ENCODE results near the gene S100B. TPM values are rescaled to one million over a fixed set of nuclear protein-coding genes. Genes with fewer than 3 reads are reported as not detected.

Gene S100B
- total and polyA plus RNA-seq, 2 donors (not counting 1 experiment from before 2014, with no cell fraction given), result 0.24 TPM; not detected in 1

DNA sequence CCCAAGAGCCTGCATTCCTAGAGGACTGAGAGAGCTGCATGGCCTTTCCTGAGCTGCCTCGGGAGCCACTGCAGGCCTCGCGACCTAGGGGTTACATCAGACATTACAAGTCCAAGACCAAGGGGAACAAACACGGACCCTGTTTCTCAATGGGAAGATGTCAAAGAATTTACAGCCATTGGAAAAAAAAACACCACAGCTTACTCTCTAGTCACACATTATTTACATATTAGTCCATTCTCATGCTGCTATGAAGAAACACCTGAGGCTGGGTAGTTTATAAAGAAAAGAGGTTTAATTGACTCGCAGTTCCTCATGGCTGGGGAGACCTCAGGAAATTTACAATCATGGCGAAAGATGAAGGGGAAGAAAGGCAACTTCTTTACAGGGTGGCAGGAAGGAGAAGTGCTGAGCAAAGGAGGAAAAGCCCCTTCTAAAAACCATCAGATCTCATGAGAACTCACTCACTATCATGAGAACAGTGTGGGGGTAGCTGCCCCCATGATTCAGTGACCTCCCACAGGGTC is 22.2 kb upstream of the S100B start:
- Histone ChIP-seq H2AFZ (ENCODE audit: insufficient read depth, low read depth, low read length, poor library complexity, severe bottlenecking) (no peak overlapping the region), H3K4me1 (ENCODE audit: control insufficient read depth in 2 of 2, insufficient read depth in 2 of 2, low read length in 2 of 2) (peaks cover 10 to 11% of the 10 kb centered on the region in 2 donors), H3K4me3 (ENCODE audit: control extremely low read depth in 1 of 5, extremely low read depth in 1 of 5, insufficient read depth in 1 of 5, low read depth in 2 of 5, low read length in 4 of 5) (no peak overlapping the region), H3K79me2 (ENCODE audit: control insufficient read depth, insufficient read depth, low read length) (no peaks in the 10 kb centered on the region), H4K20me1 (ENCODE audit: control insufficient read depth, insufficient read depth, low read length, poor library complexity, severe bottlenecking) (no peaks in the 10 kb centered on the region), H3K36me3 (replicated peaks in 1 of 2; ENCODE audit: control extremely low read depth in 1 of 2, control insufficient read depth in 1 of 2, extremely low read depth in 1 of 2, insufficient read depth in 2 of 2, low read length in 1 of 2) (no peaks in the 10 kb centered on the region), H3K27me3 (replicated peaks in 1 of 4; ENCODE audit: control extremely low read depth in 1 of 4, control insufficient read depth in 3 of 4, insufficient read depth in 4 of 4, low read length in 3 of 4) (peaks cover 0 to 7% (median 3%) of the 10 kb centered on the region in 4 experiments), H3K9ac (ENCODE audit: low read length) (no peak overlapping the region), H3K27ac (ENCODE audit: low read length in 2 of 2) (no peak overlapping the region), H3K9me3 (ENCODE audit: control extremely low read depth in 1 of 3, control insufficient read depth in 2 of 3, insufficient read depth in 1 of 3, low read length in 2 of 3) (peaks cover 0 to 23% (median 19%) of the 10 kb centered on the region in 3 donors), H3K4me2 (replicated peaks; ENCODE audit: low read depth, low read length, poor library complexity, severe bottlenecking) (no peak overlapping the region)
- CTCF ChIA-PET, result interaction anchor here (0.7 kb wide), 1 partner anchor 25 kb away, joined by 3 read pairs; no protein-coding TSS in a partner anchor
- ATAC-seq (ENCODE audit: low read depth) (no peak), DNase-seq (no peak)
- POLR2A ChIA-PET, result no interaction called here
- peaks cover 6% of the 10 kb centered on the region for H3K9me3 Mint-ChIP-seq (ENCODE audit: insufficient read depth)
- no CpG with 5 or more reads among the region's 6 CpGs for WGBS (ENCODE audit: insufficient coverage)
- no peak overlapping the region for H3K27ac Mint-ChIP-seq
- peaks cover 8% of the 10 kb centered on the region for H3K4me1 Mint-ChIP-seq
- H3K4me3 Mint-ChIP-seq, result no peak overlapping the region
- intact Hi-C loops (cut with micrococcal nuclease), result no loop called here
- TF ChIP-seq EZH2 (IDR thresholded peaks at IDR 0.05; ENCODE audit: borderline replicate concordance, insufficient read depth, low read depth, low read length, poor library complexity, severe bottlenecking), result no peak
- TF ChIP-seq, protein P1, sequence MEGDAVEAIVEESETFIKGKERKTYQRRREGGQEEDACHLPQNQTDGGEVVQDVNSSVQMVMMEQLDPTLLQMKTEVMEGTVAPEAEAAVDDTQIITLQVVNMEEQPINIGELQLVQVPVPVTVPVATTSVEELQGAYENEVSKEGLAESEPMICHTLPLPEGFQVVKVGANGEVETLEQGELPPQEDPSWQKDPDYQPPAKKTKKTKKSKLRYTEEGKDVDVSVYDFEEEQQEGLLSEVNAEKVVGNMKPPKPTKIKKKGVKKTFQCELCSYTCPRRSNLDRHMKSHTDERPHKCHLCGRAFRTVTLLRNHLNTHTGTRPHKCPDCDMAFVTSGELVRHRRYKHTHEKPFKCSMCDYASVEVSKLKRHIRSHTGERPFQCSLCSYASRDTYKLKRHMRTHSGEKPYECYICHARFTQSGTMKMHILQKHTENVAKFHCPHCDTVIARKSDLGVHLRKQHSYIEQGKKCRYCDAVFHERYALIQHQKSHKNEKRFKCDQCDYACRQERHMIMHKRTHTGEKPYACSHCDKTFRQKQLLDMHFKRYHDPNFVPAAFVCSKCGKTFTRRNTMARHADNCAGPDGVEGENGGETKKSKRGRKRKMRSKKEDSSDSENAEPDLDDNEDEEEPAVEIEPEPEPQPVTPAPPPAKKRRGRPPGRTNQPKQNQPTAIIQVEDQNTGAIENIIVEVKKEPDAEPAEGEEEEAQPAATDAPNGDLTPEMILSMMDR (IDR thresholded peaks at IDR 0.05), result no peak
- peaks cover 27% of the 10 kb centered on the region for H3K27me3 Mint-ChIP-seq

DNA sequence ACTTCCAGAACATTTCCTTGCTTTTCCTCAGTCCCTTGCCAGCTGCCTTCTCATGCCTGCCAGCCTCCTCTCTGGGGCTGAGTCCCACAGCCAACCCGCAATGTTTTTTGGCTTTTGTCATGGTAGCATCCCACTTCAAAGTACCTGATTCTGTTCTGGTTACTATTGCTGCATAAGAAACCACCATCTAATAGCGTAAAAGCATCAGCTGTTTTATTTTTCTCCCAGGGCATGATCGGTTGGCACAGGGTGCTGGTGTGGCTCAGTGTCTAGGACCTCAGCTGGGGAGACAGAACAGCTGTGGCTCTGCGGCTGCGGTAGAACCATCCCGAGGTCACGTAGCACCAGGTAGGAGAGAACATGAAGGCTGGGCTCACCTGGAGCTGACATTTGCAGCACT is 21.7 kb upstream of the S100B start:
- H3K4me3 Mint-ChIP-seq, result no peak overlapping the region
- H3K79me2 ChIP-seq (ENCODE audit: control insufficient read depth, insufficient read depth, low read length), result no peaks in the 10 kb centered on the region
- no peak overlapping the region for H3K4me3 ChIP-seq (ENCODE audit: control extremely low read depth in 1 of 5, extremely low read depth in 1 of 5, insufficient read depth in 1 of 5, low read depth in 2 of 5, low read length in 4 of 5)
- peaks cover 0 to 23% (median 19%) of the 10 kb centered on the region in 3 donors for H3K9me3 ChIP-seq (ENCODE audit: control extremely low read depth in 1 of 3, control insufficient read depth in 2 of 3, insufficient read depth in 1 of 3, low read length in 2 of 3)
- intact Hi-C loops (cut with micrococcal nuclease), result no loop called here
- H3K27ac ChIP-seq (ENCODE audit: low read length in 2 of 2), result no peak overlapping the region
- peaks cover 0 to 7% (median 3%) of the 10 kb centered on the region in 4 experiments for H3K27me3 ChIP-seq (replicated peaks in 1 of 4; ENCODE audit: control extremely low read depth in 1 of 4, control insufficient read depth in 3 of 4, insufficient read depth in 4 of 4, low read length in 3 of 4)
- no peak for ATAC-seq (ENCODE audit: low read depth)
- ChIA-PET POLR2A (no interaction called here), CTCF (interaction anchor here (0.6 kb wide), 1 partner anchor 9 kb away, joined by 4 read pairs; the partner anchor contains the start of gene PRMT2)
- H3K4me1 ChIP-seq (ENCODE audit: control insufficient read depth in 2 of 2, insufficient read depth in 2 of 2, low read length in 2 of 2), result peaks cover 12 to 16% of the 10 kb centered on the region in 2 donors
- no peak overlapping the region for H3K27ac Mint-ChIP-seq
- H4K20me1 ChIP-seq (ENCODE audit: control insufficient read depth, insufficient read depth, low read length, poor library complexity, severe bottlenecking), result no peaks in the 10 kb centered on the region
- no peak for DNase-seq
- H3K36me3 ChIP-seq (replicated peaks in 1 of 2; ENCODE audit: control extremely low read depth in 1 of 2, control insufficient read depth in 1 of 2, extremely low read depth in 1 of 2, insufficient read depth in 2 of 2, low read length in 1 of 2), result no peaks in the 10 kb centered on the region
- H3K4me1 Mint-ChIP-seq, result peaks cover 11% of the 10 kb centered on the region
- H3K27me3 Mint-ChIP-seq, result peaks cover 26% of the 10 kb centered on the region
- WGBS (ENCODE audit: insufficient coverage), result 96% methylated on average over 7 of the region's 7 CpGs
- no peak overlapping the region for H3K9ac ChIP-seq (ENCODE audit: low read length)
- no peak overlapping the region for H3K4me2 ChIP-seq (replicated peaks; ENCODE audit: low read depth, low read length, poor library complexity, severe bottlenecking)
- no peak for TF ChIP-seq EZH2 (IDR thresholded peaks at IDR 0.05; ENCODE audit: borderline replicate concordance, insufficient read depth, low read depth, low read length, poor library complexity, severe bottlenecking)
- H2AFZ ChIP-seq (ENCODE audit: insufficient read depth, low read depth, low read length, poor library complexity, severe bottlenecking), result no peak overlapping the region
- peaks cover 6% of the 10 kb centered on the region for H3K9me3 Mint-ChIP-seq (ENCODE audit: insufficient read depth)

Measured in B cell (primary cell).